HCT116 (cell line): Measurements from ENCODE around the gene SLC24A3. TPM values are rescaled to one million over a fixed set of nuclear protein-coding genes. Genes with fewer than 3 reads are reported as not detected.

Source experiments
- ATAC-seq: fragments of 200-7000 bp; cut with Tn5 transposase; 2 replicates; pipeline ENCODE4 v1.9.1; 2020; ENCODE audit warnings: mild to moderate bottlenecking, moderate library complexity
- BruUV-seq: library from RNA; stranded (reverse); fragments of 400-500 nt; replicated peaks from 2 replicates; lab custom pipeline; 2021; lab: Mats Ljungman, UMichigan
- CTCF ChIA-PET: fragments of 300-600 bp; sonication (Branson Sonifier 250); formaldehyde crosslinking; loops from one replicate; lab custom pipeline; 2021; ENCODE audit warnings: antibody characterized with exemption; lab: Charles Lee
- POLR2A ChIA-PET: fragments of 300-600, 350-600 bp; sonication (Branson Sonifier 250); formaldehyde crosslinking; loops from one replicate; lab custom pipeline; 2021; ENCODE audit warnings: antibody characterized with exemption; lab: Charles Lee
- RAD21 ChIA-PET, 2 experiments: fragments of 300-600 bp; sonication (Branson Sonifier 250); formaldehyde crosslinking; loops; one replicate each; lab custom pipeline; 2023; ENCODE audit warnings: low total read pairs in 2 of 2; ENCODE audit not compliant: uncharacterized antibody in 2 of 2, unreplicated experiment in 2 of 2, low non-redundant PET in 1 of 2; lab: Charles Lee
- DNase-seq: peaks from one replicate; pipeline ENCODE4 v3.0.0-alpha.2; 2010; ENCODE audit warnings: low read depth, low spot score
- H2AFZ ChIP-seq: fragments of 200-600 bp; shearing (Covaris generic), sonication (generic); 2 replicates; pipeline ENCODE4 v1.6.1; 2017; ENCODE audit warnings: low read depth, mixed run types, mixed read lengths, antibody characterized with exemption, low read length; ENCODE audit not compliant: poor library complexity, severe bottlenecking
- H3K27ac ChIP-seq: 2 replicates; pipeline ENCODE4 v1.5.1; 2012; ENCODE audit warnings: low read depth, low read length
- H3K27me3 ChIP-seq: fragments of 200-600 bp; sonication (generic); 2 replicates; pipeline ENCODE4 v1.6.1; 2016; ENCODE audit warnings: mixed run types, low read length, mixed read lengths; ENCODE audit not compliant: insufficient read depth
- H3K36me3 ChIP-seq, 2 experiments: fragments of 200-500 bp in 1 of 2; fragments of 200-600 bp in 1 of 2; sonication (Bioruptor generic) in 1 of 2; sonication (generic) in 1 of 2; 2 replicates each; pipeline versions ENCODE4 v1.5.1 to v1.6.1; 2014 to 2016; ENCODE audit warnings: low read length in 2 of 2, inconsistent platforms in 1 of 2, mixed read lengths in 1 of 2, mixed run types in 1 of 2; ENCODE audit not compliant: insufficient read depth in 2 of 2, control insufficient read depth in 1 of 2
- H3K4me1 ChIP-seq, 2 experiments: fragments of 200-600 bp in 1 of 2; sonication (generic) in 1 of 2; 2 replicates each; pipeline versions ENCODE4 v1.5.1 to v1.6.1; 2012 to 2017; ENCODE audit warnings: low read length in 2 of 2, inconsistent platforms in 1 of 2, mild to moderate bottlenecking in 1 of 2, mixed read lengths in 1 of 2, mixed run types in 1 of 2, moderate library complexity in 1 of 2; ENCODE audit not compliant: insufficient read depth in 2 of 2, control insufficient read depth in 1 of 2
- H3K4me2 ChIP-seq: fragments of 200-600 bp; sonication (generic); 2 replicates; pipeline ENCODE4 v1.6.1; 2017; ENCODE audit warnings: mixed run types, low read length, mixed read lengths
- H3K4me3 ChIP-seq, 2 experiments: fragments of 200-600 bp in 1 of 2; sonication (generic) in 1 of 2; replicated peaks in 1 of 2; 2 replicates each; pipeline ENCODE4 v1.5.1; 2011 to 2016; ENCODE audit warnings: low read length in 2 of 2, control low read depth in 1 of 2, low read depth in 1 of 2, mild to moderate bottlenecking in 1 of 2, mixed read lengths in 1 of 2, mixed run types in 1 of 2
- H3K79me2 ChIP-seq: fragments of 200-600 bp; sonication (generic); 2 replicates; pipeline ENCODE4 v1.6.1; 2017; ENCODE audit warnings: mild to moderate bottlenecking, mixed run types, low read length, moderate library complexity, mixed read lengths; ENCODE audit not compliant: insufficient read depth
- H3K9ac ChIP-seq: fragments of 200-600 bp; sonication (generic); 2 replicates; pipeline ENCODE4 v1.6.1; 2016; ENCODE audit warnings: low read length, mixed read lengths
- H3K9me2 ChIP-seq: fragments of 200-600 bp; sonication (generic), shearing (Covaris generic); 2 replicates; pipeline ENCODE4 v1.6.1; 2017; ENCODE audit warnings: mixed run types, mild to moderate bottlenecking, moderate library complexity; ENCODE audit not compliant: insufficient read depth
- H3K9me3 ChIP-seq, 2 experiments: fragments of 200-500 bp in 1 of 2; fragments of 200-600 bp in 1 of 2; sonication (Bioruptor generic) in 1 of 2; sonication (generic) in 1 of 2; 2 replicates each; pipeline ENCODE4 v1.6.1; 2014 to 2017; ENCODE audit warnings: low read length in 2 of 2, mixed read lengths in 2 of 2, inconsistent platforms in 1 of 2, low read depth in 1 of 2, mild to moderate bottlenecking in 1 of 2, mixed run types in 1 of 2, moderate library complexity in 1 of 2; ENCODE audit not compliant: control insufficient read depth in 1 of 2, insufficient read depth in 1 of 2
- H4K20me1 ChIP-seq: fragments of 200-600 bp; sonication (generic), shearing (Covaris generic); 2 replicates; pipeline ENCODE4 v1.6.1; 2017; ENCODE audit warnings: mixed run types, mild to moderate bottlenecking, moderate library complexity; ENCODE audit not compliant: insufficient read depth
- ATF3 ChIP-seq: IDR thresholded peaks from 2 replicates; pipeline ENCODE4 v1.6.1; 2012
- CBX3 ChIP-seq: IDR thresholded peaks from 2 replicates; pipeline ENCODE4 v1.6.1; 2012; ENCODE audit warnings: low read depth
- CEBPB ChIP-seq: IDR thresholded peaks from 2 replicates; pipeline ENCODE4 v1.6.1; 2012; ENCODE audit warnings: low read depth
- CTCF ChIP-seq, 3 experiments: fragments of 200-600 bp in 1 of 3; sonication (generic) in 1 of 3; IDR thresholded peaks in 2 of 3; conservative IDR thresholded peaks in 1 of 3; 2 replicates each; pipeline ENCODE4 v1.5.1; 2012 to 2017; ENCODE audit warnings: low read depth in 2 of 3, low read length in 2 of 3, antibody characterized with exemption in 1 of 3, borderline replicate concordance in 1 of 3, control low read depth in 1 of 3, mild to moderate bottlenecking in 1 of 3, mixed read lengths in 1 of 3, mixed run types in 1 of 3, moderate library complexity in 1 of 3; ENCODE audit not compliant: insufficient read depth in 1 of 3
- EZH2 ChIP-seq: fragments of 200-600 bp; sonication (generic); IDR thresholded peaks from 2 replicates; pipeline ENCODE4 v1.6.1; 2017; ENCODE audit warnings: antibody characterized with exemption, mixed run types
- FOSL1 ChIP-seq: IDR thresholded peaks from 2 replicates; pipeline ENCODE4 v1.6.1; 2012; ENCODE audit warnings: low read depth
- MAX ChIP-seq: IDR thresholded peaks from 2 replicates; pipeline ENCODE4 v1.6.1; 2012
- POLR2A ChIP-seq: IDR thresholded peaks from 2 replicates; pipeline ENCODE4 v1.7.0; 2011; ENCODE audit warnings: borderline replicate concordance; ENCODE audit not compliant: insufficient read depth, insufficient read length; ENCODE audit errors: extremely low read depth
- RAD21 ChIP-seq: IDR thresholded peaks from 2 replicates; pipeline ENCODE4 v1.6.1; 2012; ENCODE audit warnings: low read depth, mild to moderate bottlenecking
- REST ChIP-seq: IDR thresholded peaks from 2 replicates; pipeline ENCODE4 v1.6.1; 2012; ENCODE audit warnings: low read depth
- SIN3A ChIP-seq: IDR thresholded peaks from 2 replicates; pipeline ENCODE4 v1.6.1; 2012; ENCODE audit warnings: low read depth
- SP1 ChIP-seq: IDR thresholded peaks from 2 replicates; pipeline ENCODE4 v1.6.1; 2012; ENCODE audit warnings: low read depth
- SRF ChIP-seq: IDR thresholded peaks from 2 replicates; pipeline ENCODE4 v1.6.1; 2012; ENCODE audit warnings: low read depth
- TCF7L2 ChIP-seq: IDR thresholded peaks from 2 replicates; pipeline ENCODE4 v1.7.0; 2011; ENCODE audit warnings: borderline replicate concordance, inconsistent platforms; ENCODE audit not compliant: insufficient read depth, insufficient read length; ENCODE audit errors: extremely low read depth
- YY1 ChIP-seq: IDR thresholded peaks from 2 replicates; pipeline ENCODE4 v1.6.1; 2011; ENCODE audit warnings: low read length, low read depth, moderate library complexity, mild to moderate bottlenecking; ENCODE audit not compliant: insufficient replicate concordance; ENCODE audit errors: extremely low read depth
- ZBTB33 ChIP-seq: IDR thresholded peaks from 2 replicates; pipeline ENCODE4 v1.6.1; 2011; ENCODE audit warnings: mild to moderate bottlenecking, low read length, moderate library complexity; ENCODE audit not compliant: insufficient replicate concordance; ENCODE audit errors: extremely low read depth
- ZFX ChIP-seq: fragments of 450-650 bp; IDR thresholded peaks from 2 replicates; pipeline ENCODE4 v1.6.1; 2017
- intact Hi-C: fragments of 100-400 bp; cut with micrococcal nuclease; formaldehyde crosslinking; loops from 2 replicates; pipeline ENCODE4 v1.10.0; 2022
- total RNA-seq: library from RNA; stranded (reverse); gene quantifications from one replicate; pipeline ENCODE4 v1.2.1, GENCODE V29; 2021; ENCODE audit not compliant: unreplicated experiment

Gene SLC24A3
- total RNA-seq, 1 experiment from 2014 or later = not detected

- CTCF ChIA-PET = no interaction called here
- no peaks in the 10 kb centered on the region for H3K9me3 ChIP-seq
- no peak overlapping the region for H3K9ac ChIP-seq
- no peaks in the 10 kb centered on the region for H3K4me1 ChIP-seq
- no peaks in the 10 kb centered on the region for H3K36me3 ChIP-seq
- H3K9me2 ChIP-seq = no peaks in the 10 kb centered on the region
- ATAC-seq (no peak), DNase-seq (no peak)
- intact Hi-C loops = no loop called here
- BruUV-seq = no TSS peak
- H3K27me3 ChIP-seq = no peaks in the 10 kb centered on the region
- RAD21 ChIA-PET = no interaction called here
- H3K27ac ChIP-seq = no peak overlapping the region
- H3K79me2 ChIP-seq = no peaks in the 10 kb centered on the region
- no peak overlapping the region for H2AFZ ChIP-seq
- H4K20me1 ChIP-seq = no peaks in the 10 kb centered on the region
- no peak overlapping the region for H3K4me3 ChIP-seq
- no peak overlapping the region for H3K4me2 ChIP-seq
- POLR2A ChIA-PET = no interaction called here
- TF ChIP-seq POLR2A = no peak
- no peak for TF ChIP-seq ZBTB33
- TF ChIP-seq CTCF (IDR thresholded peaks at IDR 0.05 in 2 of 3, conservative IDR thresholded peaks at IDR 0.05 in 1 of 3; ENCODE audit: borderline replicate concordance in 1 of 3, insufficient read depth in 1 of 3, low read depth in 2 of 3, low read length in 2 of 3) = no peak
- no peak for TF ChIP-seq CBX3
- no peak for TF ChIP-seq MAX
- TF ChIP-seq RAD21 = no peak
- no peak for TF ChIP-seq SRF
- no peak for TF ChIP-seq FOSL1
- TF ChIP-seq SP1 = no peak
- no peak for TF ChIP-seq ZFX
- no peak for TF ChIP-seq YY1
- TF ChIP-seq SIN3A = no peak
- no peak for TF ChIP-seq REST
- no peak for TF ChIP-seq EZH2
- TF ChIP-seq ATF3 = no peak
- TF ChIP-seq TCF7L2 = no peak
- no peak for TF ChIP-seq CEBPB
Measured at GRCh38 chr20:19531446-19531845, 319.0 kb downstream of the SLC24A3 start.
